HCT116 (cell line): Measurements from ENCODE around the gene SLC35F3. TPM values are rescaled to one million over a fixed set of nuclear protein-coding genes. Genes with fewer than 3 reads are reported as not detected.

Source experiments
- ATAC-seq: fragments of 200-7000 bp; cut with Tn5 transposase; 2 replicates; pipeline ENCODE4 v1.9.1; 2020; ENCODE audit warnings: mild to moderate bottlenecking, moderate library complexity
- BruUV-seq: library from RNA; stranded (reverse); fragments of 400-500 nt; replicated peaks from 2 replicates; lab custom pipeline; 2021; lab: Mats Ljungman, UMichigan
- CTCF ChIA-PET: fragments of 300-600 bp; sonication (Branson Sonifier 250); formaldehyde crosslinking; loops from one replicate; lab custom pipeline; 2021; ENCODE audit warnings: antibody characterized with exemption; lab: Charles Lee
- POLR2A ChIA-PET: fragments of 300-600, 350-600 bp; sonication (Branson Sonifier 250); formaldehyde crosslinking; loops from one replicate; lab custom pipeline; 2021; ENCODE audit warnings: antibody characterized with exemption; lab: Charles Lee
- RAD21 ChIA-PET, 2 experiments: fragments of 300-600 bp; sonication (Branson Sonifier 250); formaldehyde crosslinking; loops; one replicate each; lab custom pipeline; 2023; ENCODE audit warnings: low total read pairs in 2 of 2; ENCODE audit not compliant: uncharacterized antibody in 2 of 2, unreplicated experiment in 2 of 2, low non-redundant PET in 1 of 2; lab: Charles Lee
- DNase-seq: peaks from one replicate; pipeline ENCODE4 v3.0.0-alpha.2; 2010; ENCODE audit warnings: low read depth, low spot score
- H2AFZ ChIP-seq: fragments of 200-600 bp; shearing (Covaris generic), sonication (generic); 2 replicates; pipeline ENCODE4 v1.6.1; 2017; ENCODE audit warnings: low read depth, mixed run types, mixed read lengths, antibody characterized with exemption, low read length; ENCODE audit not compliant: poor library complexity, severe bottlenecking
- H3K27ac ChIP-seq: 2 replicates; pipeline ENCODE4 v1.5.1; 2012; ENCODE audit warnings: low read depth, low read length
- H3K27me3 ChIP-seq: fragments of 200-600 bp; sonication (generic); 2 replicates; pipeline ENCODE4 v1.6.1; 2016; ENCODE audit warnings: mixed run types, low read length, mixed read lengths; ENCODE audit not compliant: insufficient read depth
- H3K36me3 ChIP-seq, 2 experiments: fragments of 200-500 bp in 1 of 2; fragments of 200-600 bp in 1 of 2; sonication (Bioruptor generic) in 1 of 2; sonication (generic) in 1 of 2; 2 replicates each; pipeline versions ENCODE4 v1.5.1 to v1.6.1; 2014 to 2016; ENCODE audit warnings: low read length in 2 of 2, inconsistent platforms in 1 of 2, mixed read lengths in 1 of 2, mixed run types in 1 of 2; ENCODE audit not compliant: insufficient read depth in 2 of 2, control insufficient read depth in 1 of 2
- H3K4me1 ChIP-seq, 2 experiments: fragments of 200-600 bp in 1 of 2; sonication (generic) in 1 of 2; 2 replicates each; pipeline versions ENCODE4 v1.5.1 to v1.6.1; 2012 to 2017; ENCODE audit warnings: low read length in 2 of 2, inconsistent platforms in 1 of 2, mild to moderate bottlenecking in 1 of 2, mixed read lengths in 1 of 2, mixed run types in 1 of 2, moderate library complexity in 1 of 2; ENCODE audit not compliant: insufficient read depth in 2 of 2, control insufficient read depth in 1 of 2
- H3K4me2 ChIP-seq: fragments of 200-600 bp; sonication (generic); 2 replicates; pipeline ENCODE4 v1.6.1; 2017; ENCODE audit warnings: mixed run types, low read length, mixed read lengths
- H3K4me3 ChIP-seq, 2 experiments: fragments of 200-600 bp in 1 of 2; sonication (generic) in 1 of 2; replicated peaks in 1 of 2; 2 replicates each; pipeline ENCODE4 v1.5.1; 2011 to 2016; ENCODE audit warnings: low read length in 2 of 2, control low read depth in 1 of 2, low read depth in 1 of 2, mild to moderate bottlenecking in 1 of 2, mixed read lengths in 1 of 2, mixed run types in 1 of 2
- H3K79me2 ChIP-seq: fragments of 200-600 bp; sonication (generic); 2 replicates; pipeline ENCODE4 v1.6.1; 2017; ENCODE audit warnings: mild to moderate bottlenecking, mixed run types, low read length, moderate library complexity, mixed read lengths; ENCODE audit not compliant: insufficient read depth
- H3K9ac ChIP-seq: fragments of 200-600 bp; sonication (generic); 2 replicates; pipeline ENCODE4 v1.6.1; 2016; ENCODE audit warnings: low read length, mixed read lengths
- H3K9me2 ChIP-seq: fragments of 200-600 bp; sonication (generic), shearing (Covaris generic); 2 replicates; pipeline ENCODE4 v1.6.1; 2017; ENCODE audit warnings: mixed run types, mild to moderate bottlenecking, moderate library complexity; ENCODE audit not compliant: insufficient read depth
- H3K9me3 ChIP-seq, 2 experiments: fragments of 200-500 bp in 1 of 2; fragments of 200-600 bp in 1 of 2; sonication (Bioruptor generic) in 1 of 2; sonication (generic) in 1 of 2; 2 replicates each; pipeline ENCODE4 v1.6.1; 2014 to 2017; ENCODE audit warnings: low read length in 2 of 2, mixed read lengths in 2 of 2, inconsistent platforms in 1 of 2, low read depth in 1 of 2, mild to moderate bottlenecking in 1 of 2, mixed run types in 1 of 2, moderate library complexity in 1 of 2; ENCODE audit not compliant: control insufficient read depth in 1 of 2, insufficient read depth in 1 of 2
- H4K20me1 ChIP-seq: fragments of 200-600 bp; sonication (generic), shearing (Covaris generic); 2 replicates; pipeline ENCODE4 v1.6.1; 2017; ENCODE audit warnings: mixed run types, mild to moderate bottlenecking, moderate library complexity; ENCODE audit not compliant: insufficient read depth
- CBX3 ChIP-seq: IDR thresholded peaks from 2 replicates; pipeline ENCODE4 v1.6.1; 2012; ENCODE audit warnings: low read depth
- CEBPB ChIP-seq: IDR thresholded peaks from 2 replicates; pipeline ENCODE4 v1.6.1; 2012; ENCODE audit warnings: low read depth
- EGR1 ChIP-seq: IDR thresholded peaks from 2 replicates; pipeline ENCODE4 v1.6.1; 2012; ENCODE audit warnings: low read depth
- ELF1 ChIP-seq: IDR thresholded peaks from 2 replicates; pipeline ENCODE4 v1.6.1; 2012; ENCODE audit warnings: low read depth, borderline replicate concordance
- EZH2 ChIP-seq: fragments of 200-600 bp; sonication (generic); IDR thresholded peaks from 2 replicates; pipeline ENCODE4 v1.6.1; 2017; ENCODE audit warnings: antibody characterized with exemption, mixed run types
- EZH2phosphoT487 ChIP-seq: fragments of 200-600 bp; IDR thresholded peaks from 2 replicates; pipeline ENCODE4 v1.6.1; 2018; ENCODE audit warnings: antibody characterized with exemption, borderline replicate concordance
- FOSL1 ChIP-seq: IDR thresholded peaks from 2 replicates; pipeline ENCODE4 v1.6.1; 2012; ENCODE audit warnings: low read depth
- JUND ChIP-seq: IDR thresholded peaks from 2 replicates; pipeline ENCODE4 v1.6.1; 2012
- POLR2AphosphoS5 ChIP-seq: IDR thresholded peaks from 2 replicates; pipeline ENCODE4 v1.6.1; 2011; ENCODE audit warnings: mild to moderate bottlenecking, low read depth, low read length, moderate library complexity
- RAD21 ChIP-seq: IDR thresholded peaks from 2 replicates; pipeline ENCODE4 v1.6.1; 2012; ENCODE audit warnings: low read depth, mild to moderate bottlenecking
- SIN3A ChIP-seq: IDR thresholded peaks from 2 replicates; pipeline ENCODE4 v1.6.1; 2012; ENCODE audit warnings: low read depth
- SP1 ChIP-seq: IDR thresholded peaks from 2 replicates; pipeline ENCODE4 v1.6.1; 2012; ENCODE audit warnings: low read depth
- SRF ChIP-seq: IDR thresholded peaks from 2 replicates; pipeline ENCODE4 v1.6.1; 2012; ENCODE audit warnings: low read depth
- TCF7L2 ChIP-seq: IDR thresholded peaks from 2 replicates; pipeline ENCODE4 v1.7.0; 2011; ENCODE audit warnings: borderline replicate concordance, inconsistent platforms; ENCODE audit not compliant: insufficient read depth, insufficient read length; ENCODE audit errors: extremely low read depth
- YY1 ChIP-seq: IDR thresholded peaks from 2 replicates; pipeline ENCODE4 v1.6.1; 2011; ENCODE audit warnings: low read length, low read depth, moderate library complexity, mild to moderate bottlenecking; ENCODE audit not compliant: insufficient replicate concordance; ENCODE audit errors: extremely low read depth
- ZFX ChIP-seq: fragments of 450-650 bp; IDR thresholded peaks from 2 replicates; pipeline ENCODE4 v1.6.1; 2017
- intact Hi-C: fragments of 100-400 bp; cut with micrococcal nuclease; formaldehyde crosslinking; loops from 2 replicates; pipeline ENCODE4 v1.10.0; 2022
- total RNA-seq: library from RNA; stranded (reverse); gene quantifications from one replicate; pipeline ENCODE4 v1.2.1, GENCODE V29; 2021; ENCODE audit not compliant: unreplicated experiment
- TF ChIP-seq, protein P1 (sequence below): IDR thresholded peaks from 2 replicates; pipeline ENCODE4 v1.6.1; 2012; ENCODE audit warnings: low read depth
- TF ChIP-seq, protein P2 (sequence below): IDR thresholded peaks from 2 replicates; pipeline ENCODE4 v1.6.1; 2011; ENCODE audit warnings: mild to moderate bottlenecking, low read length, moderate library complexity; ENCODE audit not compliant: insufficient replicate concordance; ENCODE audit errors: extremely low read depth
- TF ChIP-seq, protein P3 (sequence below): IDR thresholded peaks from 2 replicates; pipeline ENCODE4 v1.6.1; 2012

SLC35F3 gene
- total RNA-seq, 1 experiment from 2014 or later, result 6.4 TPM

DNA sequence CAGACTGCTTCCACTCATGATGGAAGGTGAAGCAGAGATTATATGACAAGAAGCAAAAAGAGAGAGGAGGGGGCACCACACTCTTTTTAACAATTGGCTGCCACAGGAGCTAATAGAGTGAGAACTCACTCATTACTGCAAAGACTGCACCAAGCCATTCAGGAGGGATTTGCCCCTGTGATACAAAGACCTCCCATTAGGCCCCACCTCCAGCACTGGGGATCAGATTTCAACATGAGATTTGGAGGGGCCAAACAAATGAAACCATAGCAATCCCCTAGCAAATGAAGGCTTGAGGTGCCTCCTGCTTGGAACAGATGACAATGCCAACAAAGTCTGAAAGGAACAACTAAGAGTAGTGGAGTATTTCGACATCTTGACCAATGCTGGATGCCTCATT, 346.3 kb downstream of the SLC35F3 start:
- DNase-seq, result no peak
- H4K20me1 ChIP-seq, result no peaks in the 10 kb centered on the region
- CTCF ChIA-PET, result no interaction called here

DNA sequence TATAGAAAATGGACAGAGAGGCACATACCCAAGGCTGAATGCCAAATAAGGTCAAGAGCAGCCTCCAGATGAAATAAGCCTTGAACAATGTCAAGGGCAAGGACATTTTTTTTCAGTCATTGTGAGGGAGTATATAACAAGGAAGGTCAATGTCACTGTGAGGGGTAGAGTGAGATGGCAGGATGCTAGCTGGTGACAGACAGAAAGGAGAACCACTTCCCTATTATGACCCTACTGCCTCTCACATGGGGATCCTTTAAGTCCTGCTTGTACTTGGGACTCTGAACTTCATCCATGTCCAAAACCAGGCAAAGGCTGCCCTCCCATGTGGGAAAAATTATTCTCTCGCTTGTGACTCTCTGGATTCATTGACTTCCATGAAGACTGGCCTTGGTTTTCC, 349.3 kb downstream of the SLC35F3 start:
- H3K27me3 ChIP-seq, result no peaks in the 10 kb centered on the region
- H3K9me2 ChIP-seq, result no peaks in the 10 kb centered on the region
- BruUV-seq, result no TSS peak
- ChIA-PET RAD21 (no interaction called here), POLR2A (no interaction called here), CTCF (no interaction called here)
- peaks cover 0 to 5% of the 10 kb centered on the region in 2 experiments; a peak in 1 of 4 replicates for H3K4me1 ChIP-seq
- DNase-seq (no peak), ATAC-seq (no peak)
- no peaks in the 10 kb centered on the region for H3K36me3 ChIP-seq
- no peak overlapping the region for H2AFZ ChIP-seq
- no peak overlapping the region for H3K4me2 ChIP-seq
- H3K9ac ChIP-seq, result no peak overlapping the region
- no peak overlapping the region for H3K4me3 ChIP-seq
- no peaks in the 10 kb centered on the region for H4K20me1 ChIP-seq
- H3K27ac ChIP-seq, result no peak overlapping the region
- no peaks in the 10 kb centered on the region for H3K79me2 ChIP-seq
- H3K9me3 ChIP-seq, result peaks cover 0 to 7% of the 10 kb centered on the region in 2 experiments; a peak in 3 of 4 replicates
- intact Hi-C loops, result no loop called here
- TF ChIP-seq POLR2AphosphoS5, result no peak
- TF ChIP-seq SRF, result no peak
- TF ChIP-seq EZH2phosphoT487, result no peak
- no peak for TF ChIP-seq ZFX
- no peak for TF ChIP-seq JUND
- no peak for TF ChIP-seq CBX3
- TF ChIP-seq TCF7L2, result no peak
- TF ChIP-seq, protein P1, sequence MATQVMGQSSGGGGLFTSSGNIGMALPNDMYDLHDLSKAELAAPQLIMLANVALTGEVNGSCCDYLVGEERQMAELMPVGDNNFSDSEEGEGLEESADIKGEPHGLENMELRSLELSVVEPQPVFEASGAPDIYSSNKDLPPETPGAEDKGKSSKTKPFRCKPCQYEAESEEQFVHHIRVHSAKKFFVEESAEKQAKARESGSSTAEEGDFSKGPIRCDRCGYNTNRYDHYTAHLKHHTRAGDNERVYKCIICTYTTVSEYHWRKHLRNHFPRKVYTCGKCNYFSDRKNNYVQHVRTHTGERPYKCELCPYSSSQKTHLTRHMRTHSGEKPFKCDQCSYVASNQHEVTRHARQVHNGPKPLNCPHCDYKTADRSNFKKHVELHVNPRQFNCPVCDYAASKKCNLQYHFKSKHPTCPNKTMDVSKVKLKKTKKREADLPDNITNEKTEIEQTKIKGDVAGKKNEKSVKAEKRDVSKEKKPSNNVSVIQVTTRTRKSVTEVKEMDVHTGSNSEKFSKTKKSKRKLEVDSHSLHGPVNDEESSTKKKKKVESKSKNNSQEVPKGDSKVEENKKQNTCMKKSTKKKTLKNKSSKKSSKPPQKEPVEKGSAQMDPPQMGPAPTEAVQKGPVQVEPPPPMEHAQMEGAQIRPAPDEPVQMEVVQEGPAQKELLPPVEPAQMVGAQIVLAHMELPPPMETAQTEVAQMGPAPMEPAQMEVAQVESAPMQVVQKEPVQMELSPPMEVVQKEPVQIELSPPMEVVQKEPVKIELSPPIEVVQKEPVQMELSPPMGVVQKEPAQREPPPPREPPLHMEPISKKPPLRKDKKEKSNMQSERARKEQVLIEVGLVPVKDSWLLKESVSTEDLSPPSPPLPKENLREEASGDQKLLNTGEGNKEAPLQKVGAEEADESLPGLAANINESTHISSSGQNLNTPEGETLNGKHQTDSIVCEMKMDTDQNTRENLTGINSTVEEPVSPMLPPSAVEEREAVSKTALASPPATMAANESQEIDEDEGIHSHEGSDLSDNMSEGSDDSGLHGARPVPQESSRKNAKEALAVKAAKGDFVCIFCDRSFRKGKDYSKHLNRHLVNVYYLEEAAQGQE, result no peak
- no peak for TF ChIP-seq CEBPB
- TF ChIP-seq, protein P2, sequence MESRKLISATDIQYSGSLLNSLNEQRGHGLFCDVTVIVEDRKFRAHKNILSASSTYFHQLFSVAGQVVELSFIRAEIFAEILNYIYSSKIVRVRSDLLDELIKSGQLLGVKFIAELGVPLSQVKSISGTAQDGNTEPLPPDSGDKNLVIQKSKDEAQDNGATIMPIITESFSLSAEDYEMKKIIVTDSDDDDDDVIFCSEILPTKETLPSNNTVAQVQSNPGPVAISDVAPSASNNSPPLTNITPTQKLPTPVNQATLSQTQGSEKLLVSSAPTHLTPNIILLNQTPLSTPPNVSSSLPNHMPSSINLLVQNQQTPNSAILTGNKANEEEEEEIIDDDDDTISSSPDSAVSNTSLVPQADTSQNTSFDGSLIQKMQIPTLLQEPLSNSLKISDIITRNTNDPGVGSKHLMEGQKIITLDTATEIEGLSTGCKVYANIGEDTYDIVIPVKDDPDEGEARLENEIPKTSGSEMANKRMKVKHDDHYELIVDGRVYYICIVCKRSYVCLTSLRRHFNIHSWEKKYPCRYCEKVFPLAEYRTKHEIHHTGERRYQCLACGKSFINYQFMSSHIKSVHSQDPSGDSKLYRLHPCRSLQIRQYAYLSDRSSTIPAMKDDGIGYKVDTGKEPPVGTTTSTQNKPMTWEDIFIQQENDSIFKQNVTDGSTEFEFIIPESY, result no peak
- TF ChIP-seq RAD21, result no peak

More for the DNA sequence above, 346.3 kb downstream of the SLC35F3 start:
- BruUV-seq, result no TSS peak
- Histone ChIP-seq H3K36me3 (no peaks in the 10 kb centered on the region), H2AFZ (no peak overlapping the region), H3K9me3 (no peaks in the 10 kb centered on the region; a peak in 1 of 4 replicates), H3K27me3 (no peaks in the 10 kb centered on the region), H3K27ac (no peak overlapping the region), H3K4me1 (no peaks in the 10 kb centered on the region), H3K4me3 (no peak overlapping the region), H3K79me2 (no peaks in the 10 kb centered on the region), H3K9me2 (no peaks in the 10 kb centered on the region), H3K9ac (no peak overlapping the region), H3K4me2 (no peak overlapping the region)
- TF ChIP-seq ELF1 (no peak), CBX3 (no peak), SIN3A (no peak), EZH2 (no peak), YY1 (no peak), POLR2AphosphoS5 (no peak), SP1 (no peak), JUND (no peak), FOSL1 (no peak), ZFX (no peak), EZH2phosphoT487 (no peak), SRF (no peak), RAD21 (no peak), EGR1 (no peak)
- TF ChIP-seq, protein P3, sequence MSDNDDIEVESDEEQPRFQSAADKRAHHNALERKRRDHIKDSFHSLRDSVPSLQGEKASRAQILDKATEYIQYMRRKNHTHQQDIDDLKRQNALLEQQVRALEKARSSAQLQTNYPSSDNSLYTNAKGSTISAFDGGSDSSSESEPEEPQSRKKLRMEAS, result no peak
- intact Hi-C loops, result no loop called here
- RAD21 ChIA-PET, result no interaction called here
- ATAC-seq, result no peak
- POLR2A ChIA-PET, result no interaction called here
